K562 (cell line): Measurements from ENCODE around the gene TNNT2. TPM values are rescaled to one million over a fixed set of nuclear protein-coding genes. Genes with fewer than 3 reads are reported as not detected.
A peak's percentile ranks its signal among the peaks of the same experiment; 100 is the strongest.

ENCODE experiments used
- ATAC-seq: fragments of 200-7000 bp; cut with Tn5 transposase; 3 replicates; pipeline ENCODE4 v1.9.1; 2020; ENCODE audit warnings: moderate library complexity
- BruUV-seq: library from RNA; stranded (reverse); fragments of 400-500 nt; replicated peaks from 2 replicates; lab custom pipeline; 2021; lab: Mats Ljungman, UMichigan
- CTCF ChIA-PET: fragments of 300-600 bp; formaldehyde crosslinking; extraction: SDS; loops from one replicate; lab custom pipeline; 2021; ENCODE audit warnings: low intra/inter-chr PET ratio; lab: Yijun Ruan, JAX
- POLR2A ChIA-PET: fragments of 300-600, 350-650 bp; sonication (Branson Sonifier 250); formaldehyde crosslinking; extraction: SDS; loops from one replicate; lab custom pipeline; 2021; ENCODE audit warnings: antibody characterized with exemption, inconsistent platforms; lab: Yijun Ruan, JAX
- DNase-seq, 4 experiments: peaks; one replicate each; pipeline versions ENCODE4 v3.0.0 to v3.0.0-alpha.2; 2011 to 2018; ENCODE audit warnings: low spot score in 3 of 4, mixed read lengths in 3 of 4; ENCODE audit errors: extremely low read depth in 1 of 4
- FAIRE-seq: peaks from 2 replicates; lab custom pipeline; 2011; peaks lifted over from hg19 to GRCh38; lab: Jason Lieb, UNC
- H2AFZ ChIP-seq: 2 replicates; pipeline ENCODE4 v1.6.0; 2011; ENCODE audit warnings: low read depth, low read length, control low read depth, inconsistent platforms
- H3K27ac ChIP-seq: fragments of 200-600 bp; 3 replicates; pipeline ENCODE4 v1.8.0; 2011; ENCODE audit warnings: low read depth, mild to moderate bottlenecking, control low read depth, inconsistent platforms, low read length, moderate library complexity, mixed read lengths; ENCODE audit errors: extremely low read depth
- H3K27me3 ChIP-seq, 2 experiments: fragments of 300-600 bp in 1 of 2; 2 replicates in 1 of 2; 3 replicates in 1 of 2; pipeline versions ENCODE4 v1.6.0 to v1.8.0; 2011; ENCODE audit warnings: inconsistent platforms in 2 of 2, low read length in 2 of 2, mild to moderate bottlenecking in 1 of 2, mixed read lengths in 1 of 2, moderate library complexity in 1 of 2; ENCODE audit not compliant: control insufficient read depth in 2 of 2, insufficient read depth in 2 of 2
- H3K36me3 ChIP-seq: fragments of 300-600 bp; 3 replicates; pipeline ENCODE4 v1.8.0; 2011; ENCODE audit warnings: mild to moderate bottlenecking, low read length, inconsistent platforms; ENCODE audit not compliant: control insufficient read depth, insufficient read depth
- H3K4me1 ChIP-seq, 2 experiments: fragments of 200-600 bp in 1 of 2; replicated peaks in 1 of 2; 2 replicates in 1 of 2; 3 replicates in 1 of 2; pipeline versions ENCODE4 v1.5.1 to v1.8.0; 2011; ENCODE audit warnings: inconsistent platforms in 2 of 2, low read length in 2 of 2, mild to moderate bottlenecking in 1 of 2, mixed read lengths in 1 of 2, moderate library complexity in 1 of 2; ENCODE audit not compliant: control insufficient read depth in 2 of 2, insufficient read depth in 2 of 2
- H3K4me2 ChIP-seq: 2 replicates; pipeline ENCODE4 v1.6.1; 2011; ENCODE audit warnings: low read length, control low read depth, inconsistent platforms, mixed read lengths; ENCODE audit not compliant: insufficient read depth
- H3K4me3 ChIP-seq: fragments of 200-600 bp; sonication (generic), shearing (Covaris generic); 2 replicates; pipeline ENCODE4 v1.5.1; 2016; ENCODE audit warnings: control low read depth, inconsistent platforms
- H3K79me2 ChIP-seq: fragments of 200-600 bp; 3 replicates; pipeline ENCODE4 v1.8.0; 2011; ENCODE audit warnings: low read length, inconsistent platforms; ENCODE audit not compliant: control insufficient read depth, insufficient read depth
- H3K9ac ChIP-seq, 2 experiments: 2 replicates each; pipeline versions ENCODE4 v1.6.0 to v1.6.1; 2011; ENCODE audit warnings: low read depth in 2 of 2, low read length in 2 of 2, control low read depth in 1 of 2, inconsistent platforms in 1 of 2, mild to moderate bottlenecking in 1 of 2, mixed read lengths in 1 of 2; ENCODE audit not compliant: insufficient read depth in 1 of 2
- H3K9me1 ChIP-seq: one replicate; pipeline ENCODE4 v1.6.0; 2011; ENCODE audit warnings: inconsistent platforms, mild to moderate bottlenecking, low read length, moderate library complexity; ENCODE audit not compliant: control insufficient read depth, insufficient read depth
- H3K9me3 ChIP-seq: replicated peaks from 2 replicates; pipeline ENCODE4 v1.5.1; 2011; ENCODE audit warnings: low read depth, low read length, inconsistent platforms; ENCODE audit not compliant: control insufficient read depth, insufficient read depth
- H4K20me1 ChIP-seq: replicated peaks from 2 replicates; pipeline ENCODE4 v1.6.1; 2011; ENCODE audit warnings: low read length, inconsistent platforms, mixed read lengths; ENCODE audit not compliant: control insufficient read depth, insufficient read depth
- CBX5 ChIP-seq: IDR thresholded peaks from 2 replicates; pipeline ENCODE4 v1.6.1; 2014; ENCODE audit warnings: low read depth, borderline replicate concordance
- ETV1 ChIP-seq: fragments of 450-650 bp; conservative IDR thresholded peaks from 2 replicates; pipeline ENCODE4 v1.6.1; 2016; ENCODE audit warnings: missing genetic modification characterization, control low read depth, low read depth, missing compliant biosample characterization
- GATA2 ChIP-seq: sonication (generic); formaldehyde crosslinking; IDR thresholded peaks from 2 replicates; pipeline ENCODE4 v1.4.0; 2020; ENCODE audit warnings: mild to moderate bottlenecking, missing genetic modification reagents
- GATAD2B ChIP-seq: fragments of 450-650 bp; IDR thresholded peaks from 2 replicates; pipeline ENCODE4 v1.6.1; 2017; ENCODE audit warnings: mild to moderate bottlenecking, borderline replicate concordance
- HNRNPL ChIP-seq: fragments of 200-400 bp; formaldehyde crosslinking; IDR thresholded peaks from 2 replicates; pipeline ENCODE4 v1.6.1; 2017; ENCODE audit warnings: low read depth, mild to moderate bottlenecking, low read length
- JUND ChIP-seq, 2 experiments: IDR thresholded peaks; 2 replicates in 1 of 2; 3 replicates in 1 of 2; pipeline ENCODE4 v1.6.1; 2011; ENCODE audit warnings: borderline replicate concordance in 2 of 2, low read depth in 2 of 2, low read length in 2 of 2, improper control_type of control experiment in 1 of 2, missing biosample characterization in 1 of 2, missing genetic modification characterization in 1 of 2, missing genetic modification reagents in 1 of 2
- KLF6 ChIP-seq: fragments of 250-450 bp; sonication (Bioruptor Pico); IDR thresholded peaks from 2 replicates; pipeline ENCODE4 v1.4.0; 2020; ENCODE audit warnings: mild to moderate bottlenecking, moderate library complexity, borderline replicate concordance
- MCM7 ChIP-seq, 2 experiments: fragments of 450-650 bp; IDR thresholded peaks; 2 replicates each; pipeline ENCODE4 v1.6.1; 2016 to 2018
- MTA1 ChIP-seq: fragments of 450-650 bp; IDR thresholded peaks from 2 replicates; pipeline ENCODE4 v1.6.1; 2017; ENCODE audit warnings: borderline replicate concordance
- POLR2AphosphoS2 ChIP-seq: IDR thresholded peaks from 2 replicates; pipeline ENCODE4 v1.6.1; 2012; ENCODE audit warnings: low read length, improper control_type of control experiment
- RBM39 ChIP-seq: fragments of 200-400 bp; formaldehyde crosslinking; optimal IDR thresholded peaks from 2 replicates; pipeline ENCODE3; 2018; ENCODE audit warnings: low read depth, low read length
- RFX1 ChIP-seq: fragments of 450-650 bp; IDR thresholded peaks from 2 replicates; pipeline ENCODE4 v1.6.1; 2016; ENCODE audit warnings: mild to moderate bottlenecking, moderate library complexity
- SUPT5H ChIP-seq: fragments of 450-650 bp; IDR thresholded peaks from 2 replicates; pipeline ENCODE4 v1.6.1; 2016
- TRIM25 ChIP-seq: fragments of 450-650 bp; IDR thresholded peaks from 2 replicates; pipeline ENCODE4 v1.7.0; 2016; ENCODE audit warnings: borderline replicate concordance
- XRCC4 ChIP-seq: IDR thresholded peaks from one replicate; pipeline ENCODE4 v1.6.1; 2011; ENCODE audit not compliant: insufficient read depth, insufficient read length; ENCODE audit errors: extremely low read depth
- ZBTB2 ChIP-seq: fragments of 450-650 bp; IDR thresholded peaks from 2 replicates; pipeline ENCODE4 v1.6.1; 2016; ENCODE audit warnings: antibody characterized with exemption
- ZBTB26 ChIP-seq: fragments of 450-650 bp; formaldehyde crosslinking; IDR thresholded peaks from 2 replicates; pipeline ENCODE4 v1.4.0; 2022; ENCODE audit warnings: missing genetic modification characterization
- ZFPM2 ChIP-seq: fragments of 250-450 bp; sonication (Bioruptor Pico); IDR thresholded peaks from 2 replicates; pipeline ENCODE4 v1.5.1; 2022; ENCODE audit warnings: mild to moderate bottlenecking
- ZNF408 ChIP-seq: fragments of 250-450 bp; sonication (Bioruptor Pico); IDR thresholded peaks from 2 replicates; pipeline ENCODE4 v1.4.0; 2020; ENCODE audit warnings: low read depth, mild to moderate bottlenecking, moderate library complexity
- in situ Hi-C: fragments of 300-500 bp; cut with MboI; formaldehyde crosslinking; loops from 4 replicates; pipeline ENCODE4 v1.15.0; 2018; ENCODE audit warnings: inconsistent platforms, mixed read lengths
- intact Hi-C: fragments of 100-400 bp; cut with micrococcal nuclease; formaldehyde crosslinking; loops from 2 replicates; pipeline ENCODE4 v1.14.2; 2022
- polyA plus RNA-seq, 8 experiments: library from polyadenylated mRNA; depleted of rRNA in 4 of 8; stranded (reverse) in 5 of 8; unstranded in 3 of 8; fragments of >200 nt; fragmentation: Nextera tagmentation in 2 of 8; fragmentation: Illumina TruSeq in 1 of 8; extraction: Ambion mirVana in 2 of 8; extraction: Trizol in 1 of 8; gene quantifications; 2 replicates each; pipeline versions ENCODE4 v1.2.1 to v1.2.3, GENCODE V29; 2011 to 2014; ENCODE audit warnings: inconsistent platforms in 1 of 8, missing spikeins in 1 of 8
- total RNA-seq, 7 experiments: library from RNA; depleted of rRNA in 6 of 7; stranded (reverse); fragments of >200 nt in 6 of 7; fragmentation: Illumina TruSeq in 2 of 7; extraction: Trizol in 2 of 7; gene quantifications; 2 replicates each; pipeline versions ENCODE4 v1.2.1 to v1.2.3, GENCODE V29; 2011 to 2021; ENCODE audit warnings: low replicate concordance in 1 of 7

The TNNT2 gene
- total and polyA plus RNA-seq, 9 of the 15 experiments (the other 6 are each of a cell fraction or from before 2014, with no cell fraction given) = not detected

- TF ChIP-seq CBX5 (no peak), KLF6 (CRISPR knock-in tag) (no peak), XRCC4 (no peak), RBM39 (no peak), RFX1 (no peak), ZBTB26 (CRISPR knock-in tag) (no peak)
These were observed 24.1 kb downstream of the TNNT2 start (continued) for GRCh38 chr1:201353186-201353940.

- no peak for ATAC-seq
- no peaks in the 10 kb centered on the region for H3K9me1 ChIP-seq
- no peak for FAIRE-seq
- intact Hi-C loops (no loop called here), in situ Hi-C loops (no loop called here)
- no peak overlapping the region for H3K9ac ChIP-seq
- CTCF ChIA-PET = no interaction called here
- no peak overlapping the region for H3K4me3 ChIP-seq
- H3K79me2 ChIP-seq = no peaks in the 10 kb centered on the region
- no peak for DNase-seq
- no peaks in the 10 kb centered on the region for H3K4me1 ChIP-seq
- no TSS peak for BruUV-seq
- peaks cover 0 to 34% of the 10 kb centered on the region in 2 experiments; a peak in 2 of 5 replicates for H3K27me3 ChIP-seq
- H3K4me2 ChIP-seq = no peak overlapping the region
- no peak overlapping the region for H3K27ac ChIP-seq
- H3K9me3 ChIP-seq = no peaks in the 10 kb centered on the region
- POLR2A ChIA-PET = no interaction called here
- H2AFZ ChIP-seq = no peak overlapping the region
- peaks cover 21% of the 10 kb centered on the region for H4K20me1 ChIP-seq
- H3K36me3 ChIP-seq = no peaks in the 10 kb centered on the region
- no peak for TF ChIP-seq TRIM25
- TF ChIP-seq SUPT5H = no peak
- no peak for TF ChIP-seq HNRNPL
- peak; percentile 72 for TF ChIP-seq MTA1
- no peak for TF ChIP-seq JUND (IDR thresholded peaks at IDR 0.05; ENCODE audit: borderline replicate concordance, low read depth, low read length)
- TF ChIP-seq JUND (tag; IDR thresholded peaks at IDR 0.05; ENCODE audit: borderline replicate concordance, low read depth, low read length) = no peak
- TF ChIP-seq MCM7 (IDR thresholded peaks at IDR 0.05) = 0 out of 4 replicates have a peak, but pooled peaks of 1 of the 2 experiments have one; percentile 79
- no peak for TF ChIP-seq POLR2AphosphoS2
- peak; percentile 93 for TF ChIP-seq GATAD2B
- TF ChIP-seq ZNF408 (CRISPR knock-in tag) = no peak
- no peak for TF ChIP-seq ETV1 (tag)
- peak; percentile 36; the same call in 1 of the 2 replicates for TF ChIP-seq GATA2 (CRISPR knock-in tag)
- TF ChIP-seq ZBTB2 = peak; percentile 89
- TF ChIP-seq ZFPM2 (CRISPR knock-in tag) = 0 out of 2 replicates have a peak, but pooled peaks have one; percentile 26
These were observed 25.9 kb downstream of the TNNT2 start for GRCh38 chr1:201351617-201352016.
